Endothelial cell of umbilical vein (primary cell): Measurements from ENCODE around the gene KLK8. TPM values are rescaled to one million over a fixed set of nuclear protein-coding genes. Genes with fewer than 3 reads are reported as not detected.

Source experiments
- BruUV-seq: library from RNA; stranded (reverse); fragments of 400-500 nt; replicated peaks from 2 replicates; lab custom pipeline; 2021; lab: Mats Ljungman, UMichigan
- CTCF ChIA-PET: fragments of 300-600, 350-600 bp; sonication (Branson Sonifier 250); formaldehyde crosslinking; loops from one replicate; lab custom pipeline; 2021; ENCODE audit warnings: antibody characterized with exemption, inconsistent platforms; lab: Charles Lee
- POLR2A ChIA-PET: fragments of 300-600, 350-600 bp; sonication (Branson Sonifier 250); formaldehyde crosslinking; loops from one replicate; lab custom pipeline; 2021; ENCODE audit warnings: antibody characterized with exemption, inconsistent platforms; lab: Charles Lee
- DNase-seq: peaks from one replicate; pipeline ENCODE4 v3.0.0-alpha.2; 2011; ENCODE audit warnings: low read depth, low spot score
- FAIRE-seq: peaks from 2 replicates; lab custom pipeline; 2011; peaks lifted over from hg19 to GRCh38; lab: Jason Lieb, UNC
- H2AFZ ChIP-seq: 2 replicates; pipeline ENCODE4 v1.6.0; 2012; ENCODE audit warnings: low read depth, low read length, control low read depth, inconsistent platforms
- H3K27ac ChIP-seq: 2 replicates; pipeline ENCODE4 v1.5.1; 2011; ENCODE audit warnings: low read depth, mild to moderate bottlenecking, control low read depth, low read length, moderate library complexity; ENCODE audit not compliant: insufficient read depth
- H3K27me3 ChIP-seq, 2 experiments: 2 replicates each; pipeline versions ENCODE4 v1.6.0 to v1.6.1; 2011; ENCODE audit warnings: low read length in 2 of 2, mixed read lengths in 1 of 2; ENCODE audit not compliant: control insufficient read depth in 2 of 2, insufficient read depth in 2 of 2
- H3K36me3 ChIP-seq, 2 experiments: 2 replicates in 1 of 2; 3 replicates in 1 of 2; pipeline ENCODE4 v1.5.1; 2011; ENCODE audit warnings: low read length in 2 of 2, mild to moderate bottlenecking in 1 of 2, moderate library complexity in 1 of 2; ENCODE audit not compliant: control insufficient read depth in 2 of 2, insufficient read depth in 2 of 2; ENCODE audit errors: extremely low read depth in 1 of 2
- H3K4me1 ChIP-seq: 3 replicates; pipeline ENCODE4 v1.5.1; 2011; ENCODE audit warnings: mild to moderate bottlenecking, low read length; ENCODE audit not compliant: control insufficient read depth, insufficient read depth; ENCODE audit errors: extremely low read depth
- H3K4me2 ChIP-seq: 2 replicates; pipeline ENCODE4 v1.6.1; 2011; ENCODE audit warnings: low read length, control low read depth, mixed read lengths; ENCODE audit not compliant: insufficient read depth
- H3K4me3 ChIP-seq, 3 experiments: fragments of 200-600 bp in 1 of 3; sonication (generic), shearing (Covaris generic) in 1 of 3; replicated peaks in 1 of 3; 2 replicates each; pipeline ENCODE4 v1.5.1; 2011 to 2016; ENCODE audit warnings: control low read depth in 3 of 3, low read length in 3 of 3, mild to moderate bottlenecking in 2 of 3, inconsistent platforms in 1 of 3, low read depth in 1 of 3, moderate library complexity in 1 of 3; ENCODE audit not compliant: insufficient read depth in 1 of 3
- H3K79me2 ChIP-seq: 2 replicates; pipeline ENCODE4 v1.6.0; 2012; ENCODE audit warnings: low read length, inconsistent platforms; ENCODE audit not compliant: control insufficient read depth, insufficient read depth
- H3K9ac ChIP-seq: replicated peaks from 2 replicates; pipeline ENCODE3; 2011; ENCODE audit warnings: low read length, control low read depth; ENCODE audit not compliant: insufficient read depth; ENCODE audit errors: extremely low read depth
- H3K9me1 ChIP-seq: replicated peaks from 3 replicates; pipeline ENCODE4 v1.6.0; 2011; ENCODE audit warnings: mild to moderate bottlenecking, low read length; ENCODE audit not compliant: control insufficient read depth, insufficient read depth; ENCODE audit errors: extremely low read depth
- H3K9me3 ChIP-seq: replicated peaks from 2 replicates; pipeline ENCODE4 v1.5.1; 2012; ENCODE audit warnings: low read length, inconsistent platforms; ENCODE audit not compliant: control insufficient read depth, insufficient read depth
- H4K20me1 ChIP-seq: replicated peaks from 2 replicates; pipeline ENCODE3; 2011; ENCODE audit warnings: mild to moderate bottlenecking, low read length; ENCODE audit not compliant: control insufficient read depth, insufficient read depth; ENCODE audit errors: extremely low read depth
- EZH2 ChIP-seq: IDR thresholded peaks from 2 replicates; pipeline ENCODE4 v1.6.1; 2012; ENCODE audit warnings: borderline replicate concordance, low read depth, mild to moderate bottlenecking, moderate library complexity, low read length, inconsistent platforms; ENCODE audit not compliant: severe bottlenecking
- FOS ChIP-seq: IDR thresholded peaks from 2 replicates; pipeline ENCODE4 v1.6.1; 2011; ENCODE audit warnings: mild to moderate bottlenecking, low read length, moderate library complexity, borderline replicate concordance; ENCODE audit not compliant: insufficient read depth
- GATA2 ChIP-seq: IDR thresholded peaks from 2 replicates; pipeline ENCODE4 v1.7.0; 2011; ENCODE audit warnings: low read depth, mild to moderate bottlenecking, moderate library complexity, mixed read lengths, low read length; ENCODE audit not compliant: insufficient read length, insufficient read depth
- JUN ChIP-seq: IDR thresholded peaks from 2 replicates; pipeline ENCODE4 v1.6.1; 2011; ENCODE audit warnings: borderline replicate concordance, low read depth; ENCODE audit not compliant: insufficient read length, insufficient read depth
- MYC ChIP-seq: IDR thresholded peaks from one replicate; pipeline ENCODE4 v1.6.1; 2011; ENCODE audit warnings: mild to moderate bottlenecking, low read depth, low read length
- POLR2A ChIP-seq: IDR thresholded peaks from 2 replicates; pipeline ENCODE4 v1.6.1; 2012; ENCODE audit warnings: low read depth, mild to moderate bottlenecking, control low read depth, low read length
- POLR2AphosphoS5 ChIP-seq: IDR thresholded peaks from 2 replicates; pipeline ENCODE4 v1.6.1; 2012; ENCODE audit warnings: low read depth, mild to moderate bottlenecking, control low read depth, low read length, moderate library complexity; ENCODE audit not compliant: insufficient read depth
- dilution Hi-C: fragments of 300-500 bp; cut with MboI; formaldehyde crosslinking; loops from one replicate; pipeline ENCODE4 v1.15.0; 2019; ENCODE audit warnings: low sequenced_read_pairs; ENCODE audit not compliant: extremely low pct_ligation_motif_present
- intact Hi-C: fragments of 100-400 bp; cut with micrococcal nuclease; formaldehyde crosslinking; loops from one replicate; pipeline ENCODE4 v1.10.0; 2022
- polyA plus RNA-seq, 4 experiments: library from polyadenylated mRNA; depleted of rRNA in 3 of 4; stranded (reverse) in 3 of 4; unstranded in 1 of 4; fragments of >200 nt; gene quantifications; 2 replicates each; pipeline versions ENCODE4 v1.2.1 to v1.2.3, GENCODE V29; 2011 to 2012; ENCODE audit warnings: missing spikeins in 1 of 4
- total RNA-seq: library from RNA; stranded (reverse); gene quantifications from 2 replicates; pipeline ENCODE4 v1.2.3, GENCODE V29; 2021
- TF ChIP-seq, protein P1 (sequence below), 2 donors: IDR thresholded peaks; 1 replicate in 1 of 2; 2 replicates in 1 of 2; pipeline ENCODE4 v1.5.1; 2011; ENCODE audit warnings: low read length in 2 of 2, mild to moderate bottlenecking in 2 of 2, moderate library complexity in 2 of 2, control low read depth in 1 of 2, inconsistent platforms in 1 of 2, low read depth in 1 of 2; ENCODE audit not compliant: insufficient read depth in 1 of 2; ENCODE audit errors: extremely low read depth in 1 of 2
- TF ChIP-seq, protein P2 (sequence below): IDR thresholded peaks from 2 replicates; pipeline ENCODE4 v1.6.1; 2011; ENCODE audit not compliant: insufficient read depth, insufficient read length

Gene KLK8
- total and polyA plus RNA-seq, 2 donors (not counting 3 experiments of a cell fraction or from before 2014, with no cell fraction given), result not detected

DNA sequence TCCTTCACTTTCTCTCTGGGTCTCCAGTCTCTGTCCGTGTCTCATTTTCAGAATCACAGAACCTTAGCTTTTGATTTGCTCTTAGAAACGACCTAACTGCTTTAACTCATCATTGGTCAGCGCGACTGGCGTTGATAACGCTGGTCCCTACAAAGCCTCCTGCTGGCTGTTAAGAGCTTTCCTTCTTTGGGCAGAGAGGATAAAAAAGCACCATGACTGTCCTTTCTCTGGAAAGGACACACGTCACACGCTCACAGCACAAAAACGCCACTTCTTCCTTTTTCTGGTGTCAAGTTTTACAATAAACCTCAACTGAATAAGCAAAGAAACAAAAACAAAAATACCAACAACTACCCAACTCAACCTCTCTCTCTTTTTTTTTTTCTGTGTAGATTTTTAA lies 35.1 kb upstream of the KLK8 start:
- dilution Hi-C loops, result no loop called here
- no peaks in the 10 kb centered on the region for H3K9me1 ChIP-seq
- no peaks in the 10 kb centered on the region for H3K27me3 ChIP-seq
- DNase-seq (no peak), FAIRE-seq (no peak)
- ChIA-PET POLR2A (no interaction called here), CTCF (no interaction called here)
- H2AFZ ChIP-seq, result no peak overlapping the region
- H3K36me3 ChIP-seq, result no peaks in the 10 kb centered on the region
- H3K9me3 ChIP-seq, result no peaks in the 10 kb centered on the region
- H3K9ac ChIP-seq, result no peak overlapping the region
- intact Hi-C loops, result no loop called here
- TF ChIP-seq EZH2 (no peak), MYC (no peak), POLR2AphosphoS5 (no peak), POLR2A (no peak), JUN (no peak), GATA2 (no peak), FOS (no peak)
- TF ChIP-seq, protein P1, sequence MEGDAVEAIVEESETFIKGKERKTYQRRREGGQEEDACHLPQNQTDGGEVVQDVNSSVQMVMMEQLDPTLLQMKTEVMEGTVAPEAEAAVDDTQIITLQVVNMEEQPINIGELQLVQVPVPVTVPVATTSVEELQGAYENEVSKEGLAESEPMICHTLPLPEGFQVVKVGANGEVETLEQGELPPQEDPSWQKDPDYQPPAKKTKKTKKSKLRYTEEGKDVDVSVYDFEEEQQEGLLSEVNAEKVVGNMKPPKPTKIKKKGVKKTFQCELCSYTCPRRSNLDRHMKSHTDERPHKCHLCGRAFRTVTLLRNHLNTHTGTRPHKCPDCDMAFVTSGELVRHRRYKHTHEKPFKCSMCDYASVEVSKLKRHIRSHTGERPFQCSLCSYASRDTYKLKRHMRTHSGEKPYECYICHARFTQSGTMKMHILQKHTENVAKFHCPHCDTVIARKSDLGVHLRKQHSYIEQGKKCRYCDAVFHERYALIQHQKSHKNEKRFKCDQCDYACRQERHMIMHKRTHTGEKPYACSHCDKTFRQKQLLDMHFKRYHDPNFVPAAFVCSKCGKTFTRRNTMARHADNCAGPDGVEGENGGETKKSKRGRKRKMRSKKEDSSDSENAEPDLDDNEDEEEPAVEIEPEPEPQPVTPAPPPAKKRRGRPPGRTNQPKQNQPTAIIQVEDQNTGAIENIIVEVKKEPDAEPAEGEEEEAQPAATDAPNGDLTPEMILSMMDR (IDR thresholded peaks at IDR 0.05; ENCODE audit: extremely low read depth in 1 of 2, insufficient read depth in 1 of 2, low read depth in 1 of 2, low read length in 2 of 2), result no peak
- TF ChIP-seq, protein P2, sequence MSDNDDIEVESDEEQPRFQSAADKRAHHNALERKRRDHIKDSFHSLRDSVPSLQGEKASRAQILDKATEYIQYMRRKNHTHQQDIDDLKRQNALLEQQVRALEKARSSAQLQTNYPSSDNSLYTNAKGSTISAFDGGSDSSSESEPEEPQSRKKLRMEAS, result no peak
- no peaks in the 10 kb centered on the region for H3K4me1 ChIP-seq
- H3K4me2 ChIP-seq, result no peak overlapping the region
- no peak overlapping the region for H3K27ac ChIP-seq
- H3K79me2 ChIP-seq, result no peaks in the 10 kb centered on the region
- H4K20me1 ChIP-seq, result no peaks in the 10 kb centered on the region
- BruUV-seq, result no TSS peak
- H3K4me3 ChIP-seq, result no peak overlapping the region
